GM18508 (cell line): ENCODE results near the gene MEPCE.

Source experiments
- ATAC-seq: cut with Tn5 transposase; IDR thresholded peaks from one replicate; pipeline ENCODE4 v1.9.1; 2021; ENCODE audit warnings: moderate number of reproducible peaks; ENCODE audit not compliant: insufficient read depth, unreplicated experiment

The MEPCE gene

DNA sequence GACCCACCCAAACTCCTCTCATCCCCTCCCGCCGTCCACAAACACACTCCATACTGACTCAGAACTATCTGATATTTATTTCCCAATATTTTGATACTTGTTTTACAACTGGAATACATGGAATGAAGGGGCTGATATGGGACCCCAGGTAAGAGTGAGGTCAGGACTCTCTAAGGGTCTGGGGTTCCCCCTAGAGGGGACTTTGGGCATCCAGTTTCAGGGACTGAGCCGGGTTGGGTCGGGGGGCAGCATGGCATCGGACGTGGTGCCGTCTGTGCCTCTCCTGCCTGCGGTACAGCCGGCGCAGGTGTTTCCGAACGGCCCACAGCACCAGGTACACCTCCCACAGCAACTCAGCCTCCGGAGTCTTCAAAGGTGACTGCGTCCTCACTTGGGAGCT lies 26.9 kb downstream of the MEPCE start:
- no peak for ATAC-seq

DNA sequence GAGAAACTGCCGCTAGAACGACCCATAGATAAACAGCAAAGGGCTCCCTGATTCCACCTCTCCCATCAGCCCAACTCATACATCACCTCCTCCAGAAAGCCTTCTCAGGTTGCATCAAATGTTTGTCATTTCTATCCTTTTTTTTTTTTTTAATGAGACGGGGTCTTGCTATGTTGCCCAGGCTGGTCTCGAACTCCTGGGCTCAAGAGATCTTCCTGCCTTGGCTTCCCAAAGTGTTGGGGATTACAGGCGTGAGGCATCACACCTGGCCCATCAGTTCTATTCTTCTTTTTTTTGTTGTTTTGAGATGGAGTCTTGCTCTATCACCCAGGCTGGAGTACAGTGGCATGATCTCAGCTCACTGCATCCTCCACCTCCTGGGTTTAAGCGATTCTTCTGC lies 27.4 kb downstream of the MEPCE start:
- no peak for ATAC-seq

DNA sequence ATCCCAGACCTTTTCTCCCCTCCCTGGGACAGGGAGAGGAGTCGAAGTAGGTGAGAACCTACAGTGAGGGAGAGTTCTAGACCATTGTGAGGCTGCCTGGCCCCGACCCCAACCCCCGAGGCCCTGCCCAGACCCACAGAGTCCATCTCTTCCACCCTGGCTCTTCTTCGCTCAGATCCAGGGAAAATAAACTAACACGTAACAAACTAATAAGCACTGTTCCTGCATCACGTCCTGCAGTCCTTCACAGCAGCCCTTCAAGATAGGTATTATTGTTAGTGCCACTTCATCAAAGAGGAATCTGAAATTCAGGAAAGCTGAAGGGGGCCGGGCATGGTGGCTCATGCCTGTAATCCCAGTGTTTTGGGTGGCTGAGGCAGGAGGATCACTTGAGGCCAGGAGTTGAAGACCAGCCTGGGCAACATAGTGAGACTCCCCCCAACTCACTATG lies 34.6 kb downstream of the MEPCE start, which contains the start of gene SPACDR:
TSS of gene SPACDR (minus strand) at position 51 of the 451 bp plus-strand sequence. CDS start 235 bp downstream, outside the sequence.
- ATAC-seq, result no peak

DNA sequence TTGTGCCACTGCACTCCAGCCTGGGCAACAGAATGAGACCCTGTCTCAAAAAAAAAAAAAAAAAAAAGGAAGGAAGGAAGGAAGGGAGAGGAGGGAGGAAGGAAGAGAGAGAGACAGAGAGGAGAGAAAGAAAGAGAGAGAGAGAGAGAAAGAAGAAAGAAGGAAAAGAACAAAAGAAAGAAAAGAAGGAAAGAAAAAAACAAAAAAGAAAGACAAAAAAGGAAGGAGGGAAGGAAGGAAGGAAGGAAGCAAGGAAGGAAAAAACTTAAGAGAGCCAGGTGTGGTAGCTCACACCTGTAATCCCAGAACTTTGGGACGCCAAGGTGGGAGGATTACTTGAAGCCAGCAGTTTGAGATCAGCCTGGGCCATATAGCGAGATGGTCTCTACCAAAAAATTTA lies 35.2 kb downstream of the MEPCE start:
- ATAC-seq, result no peak

DNA sequence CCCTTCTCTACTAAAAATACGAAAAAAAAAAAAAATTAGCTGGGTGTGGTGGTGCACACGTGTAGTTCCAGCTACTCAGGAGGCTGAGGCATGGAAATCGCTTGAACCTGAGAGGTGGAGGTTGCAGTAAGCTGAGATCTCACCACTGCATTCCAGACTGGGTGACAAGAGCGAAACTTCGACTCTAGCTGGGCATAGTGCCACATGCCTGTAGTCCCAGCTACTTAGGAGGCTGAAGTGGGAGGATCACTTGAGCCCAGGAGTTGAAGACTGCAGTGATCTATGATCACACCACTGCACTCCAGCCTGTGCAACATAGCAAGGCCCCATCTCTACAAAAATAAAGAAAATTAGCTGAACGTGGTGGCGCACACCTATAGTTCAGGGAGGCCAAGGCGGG lies 35.7 kb downstream of the MEPCE start:
- no peak for ATAC-seq

DNA sequence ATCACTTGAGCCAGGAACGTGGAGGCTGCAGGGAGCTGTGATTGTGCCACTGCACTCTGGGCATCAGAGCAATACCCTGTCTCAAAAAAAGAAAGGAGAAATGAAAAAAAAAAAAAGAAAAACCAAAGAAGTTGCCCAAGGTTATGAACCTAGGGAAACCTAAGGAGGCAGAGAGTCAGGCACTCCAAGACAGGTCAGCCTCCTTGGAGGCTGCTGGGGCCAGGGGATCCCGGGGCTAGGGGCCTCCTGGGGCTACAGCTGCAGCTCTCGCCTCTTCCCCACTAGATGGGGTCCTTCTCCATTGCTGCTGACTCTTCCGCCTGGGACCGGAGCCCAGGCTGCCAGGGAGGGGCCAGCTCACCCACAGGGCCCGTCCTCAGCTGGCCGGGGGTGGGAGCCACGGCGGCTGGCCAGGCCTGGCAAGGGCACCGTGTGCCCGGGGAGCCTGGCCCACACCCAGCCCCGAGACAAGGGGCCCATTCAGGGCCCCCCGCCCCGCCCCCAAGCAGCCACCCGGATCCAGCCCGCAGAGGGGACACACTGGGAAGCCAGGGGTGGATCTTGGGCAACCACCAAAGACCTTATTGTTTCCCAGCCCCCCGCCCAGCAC lies 36.2 kb downstream of the MEPCE start:
- ATAC-seq, result no peak

DNA sequence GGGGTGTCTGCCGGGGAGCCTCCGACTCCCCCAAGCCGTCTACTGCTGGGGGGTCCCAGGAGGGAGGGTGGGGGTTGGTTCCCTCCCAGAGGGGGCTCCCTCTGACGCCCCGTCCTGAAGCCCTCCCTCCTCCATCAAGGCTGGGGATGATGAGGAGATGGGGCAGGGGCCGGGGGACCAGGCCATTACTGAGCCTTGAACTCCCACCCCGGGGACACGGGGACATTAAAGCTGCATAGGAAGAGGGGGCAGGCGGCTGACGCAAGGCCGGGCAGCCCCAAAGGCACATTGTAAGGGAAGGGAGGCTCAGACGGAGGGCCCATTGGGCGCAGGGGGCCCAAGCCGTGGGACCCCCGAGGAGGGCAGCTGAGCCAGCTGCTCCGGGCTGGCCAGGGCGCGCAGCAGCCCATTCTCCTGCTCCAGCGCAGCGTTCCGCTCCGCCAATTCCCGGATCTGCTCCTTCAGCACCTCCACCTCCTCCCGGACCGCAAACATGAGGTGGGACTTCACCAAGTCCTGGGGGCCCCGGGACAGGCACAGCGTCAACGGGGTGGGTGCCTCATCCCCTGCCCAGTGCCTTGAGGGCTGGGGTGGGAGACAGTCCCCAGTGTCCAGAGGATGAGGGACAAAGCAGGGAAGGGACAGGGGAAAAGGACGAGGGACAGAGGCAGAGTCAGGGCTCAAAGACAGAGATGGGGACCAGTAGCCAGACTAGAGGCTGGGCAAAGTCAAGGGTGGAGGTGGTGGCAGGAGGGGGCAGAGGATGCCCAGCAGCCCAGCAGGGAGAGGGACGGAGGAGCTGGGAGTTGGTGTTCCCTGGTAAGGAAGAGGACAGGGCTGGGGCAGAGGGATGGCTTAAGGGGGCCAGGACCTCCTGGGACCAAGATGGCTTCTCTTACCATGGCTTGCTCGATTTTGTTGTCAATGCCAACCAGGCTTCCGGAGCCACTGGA lies 37.3 kb downstream of the MEPCE start:
- no peak for ATAC-seq

DNA sequence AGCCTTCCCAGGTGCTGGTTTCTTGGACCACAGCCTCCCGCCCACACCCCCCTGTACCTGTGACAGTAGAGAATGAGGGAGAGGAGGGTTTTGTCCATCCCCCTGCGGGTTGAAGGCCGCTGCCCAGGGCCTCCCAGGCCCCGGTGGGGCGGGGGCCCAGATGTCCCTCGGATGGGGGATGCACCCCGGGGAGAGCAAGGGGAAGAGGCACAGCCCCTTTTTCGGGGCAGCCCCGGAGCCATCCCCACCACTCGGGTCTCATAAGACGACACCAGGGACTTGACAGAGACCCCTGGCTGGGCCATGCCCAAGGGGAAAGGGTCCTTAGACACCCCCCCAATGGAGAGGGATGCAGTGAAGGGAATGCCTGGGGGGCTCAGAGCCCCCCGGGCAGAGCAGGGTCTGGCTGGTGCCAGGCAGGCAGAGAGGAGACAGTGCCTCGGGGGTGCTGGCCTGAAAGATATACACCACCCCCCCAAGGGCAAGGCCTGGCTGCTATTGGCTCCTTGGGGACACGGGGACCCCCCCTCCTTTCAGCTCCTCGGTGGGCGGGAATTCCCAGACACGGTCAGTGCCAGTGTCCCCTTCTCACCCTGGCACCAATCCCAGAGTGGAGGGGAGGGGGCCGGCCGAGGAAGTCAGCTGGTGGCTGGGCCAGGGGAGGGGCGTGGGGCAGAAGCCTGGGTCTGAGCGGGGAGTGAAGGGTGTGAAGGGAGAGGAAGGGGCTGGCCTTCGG lies 38.2 kb downstream of the MEPCE start:
- no peak for ATAC-seq

DNA sequence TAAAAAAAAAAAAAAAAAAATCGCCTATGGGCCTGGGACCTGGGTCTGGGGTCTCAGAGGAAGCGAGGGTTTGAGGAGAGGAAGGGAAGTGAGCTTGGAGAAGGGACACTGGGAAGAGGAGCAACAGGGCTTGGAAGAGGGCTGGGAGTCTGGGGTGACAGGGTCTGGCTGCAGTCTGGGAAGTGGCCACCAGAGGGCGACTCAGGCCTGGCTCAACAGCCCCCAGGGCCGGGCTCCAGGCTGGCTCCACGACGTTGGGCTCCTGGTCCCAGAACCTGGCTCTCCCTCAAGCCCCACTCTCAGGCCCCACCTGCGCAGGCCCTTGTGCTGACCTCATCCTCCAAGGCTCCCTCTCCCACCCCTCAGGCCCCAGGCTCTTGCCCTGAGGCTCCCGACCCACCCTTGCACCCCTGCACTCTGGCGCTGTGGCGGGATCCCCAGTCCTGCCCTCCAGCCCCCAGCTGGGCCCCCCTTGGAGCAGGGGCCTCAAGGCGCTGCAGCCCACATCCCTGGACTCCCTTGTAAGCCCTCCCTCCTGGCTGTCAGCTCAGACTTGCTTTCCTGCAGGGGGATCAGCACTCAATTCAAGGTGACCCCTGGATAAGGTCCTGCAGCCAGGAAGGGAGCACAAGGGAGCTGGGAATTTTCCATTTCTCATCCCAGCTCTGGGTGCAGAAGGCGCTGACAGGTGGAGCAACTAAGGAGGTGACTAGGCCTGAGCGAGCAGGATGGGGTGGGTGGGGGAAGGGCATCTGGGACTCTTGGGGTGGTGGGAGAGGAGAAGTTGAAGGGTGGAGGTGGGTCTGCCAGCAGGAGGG lies 39.8 kb downstream of the MEPCE start:
- no peak for ATAC-seq

DNA sequence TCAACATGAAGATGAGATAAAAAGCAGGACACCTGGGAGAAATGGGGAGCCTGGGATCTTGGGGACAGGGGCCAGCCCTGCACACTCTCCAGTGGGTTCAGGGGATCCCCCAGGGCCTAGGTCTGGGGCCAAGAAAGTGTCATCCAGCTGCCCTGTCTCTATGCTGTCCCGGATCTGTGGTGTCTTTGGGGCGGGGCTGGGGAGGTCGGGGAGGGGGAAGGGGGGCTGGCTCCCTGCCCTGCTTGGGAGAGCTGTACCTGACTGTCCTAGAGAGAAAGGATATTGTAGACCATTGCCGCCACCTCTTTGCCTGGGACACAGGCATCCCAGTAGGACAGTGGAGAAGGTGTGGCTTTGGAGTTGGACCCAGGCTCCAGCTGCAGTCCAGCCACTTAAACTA lies 41.4 kb downstream of the MEPCE start:
- no peak for ATAC-seq

DNA sequence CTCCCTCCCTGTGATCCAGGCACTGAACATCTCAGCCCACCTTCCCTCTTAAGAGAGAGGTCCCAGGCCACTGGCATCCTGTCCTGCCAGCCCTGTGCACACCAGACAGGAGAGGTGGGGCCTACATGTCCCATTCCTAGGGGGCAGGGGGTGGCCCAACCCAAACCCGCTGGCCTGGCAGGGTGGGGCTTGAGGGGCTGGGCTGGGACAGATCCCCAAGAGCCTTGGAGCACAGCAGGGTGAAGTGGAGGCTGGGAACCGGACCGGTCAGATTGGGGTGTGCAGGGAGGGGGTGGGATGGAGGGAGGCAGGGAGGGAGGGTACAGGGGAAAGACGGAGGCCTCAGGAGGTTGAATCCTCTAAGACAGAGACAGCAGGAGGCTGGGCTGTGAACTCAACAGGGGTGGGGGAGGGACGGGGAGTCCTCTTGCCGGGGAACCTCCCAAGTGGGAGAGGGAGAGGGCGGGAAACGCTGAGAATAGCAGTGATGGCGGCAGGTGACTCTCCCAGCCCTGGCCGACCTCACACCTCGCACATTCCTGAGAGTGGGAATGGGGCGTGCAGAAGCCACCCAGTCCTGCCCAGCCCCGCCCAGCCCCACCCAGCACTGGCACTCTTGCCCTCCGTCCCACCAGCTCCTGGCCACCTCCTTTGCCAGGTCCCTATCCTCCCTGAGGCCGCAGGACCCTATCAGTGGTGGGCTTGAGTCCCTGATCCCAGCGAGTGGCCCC lies 42.7 kb downstream of the MEPCE start:
- no peak for ATAC-seq

DNA sequence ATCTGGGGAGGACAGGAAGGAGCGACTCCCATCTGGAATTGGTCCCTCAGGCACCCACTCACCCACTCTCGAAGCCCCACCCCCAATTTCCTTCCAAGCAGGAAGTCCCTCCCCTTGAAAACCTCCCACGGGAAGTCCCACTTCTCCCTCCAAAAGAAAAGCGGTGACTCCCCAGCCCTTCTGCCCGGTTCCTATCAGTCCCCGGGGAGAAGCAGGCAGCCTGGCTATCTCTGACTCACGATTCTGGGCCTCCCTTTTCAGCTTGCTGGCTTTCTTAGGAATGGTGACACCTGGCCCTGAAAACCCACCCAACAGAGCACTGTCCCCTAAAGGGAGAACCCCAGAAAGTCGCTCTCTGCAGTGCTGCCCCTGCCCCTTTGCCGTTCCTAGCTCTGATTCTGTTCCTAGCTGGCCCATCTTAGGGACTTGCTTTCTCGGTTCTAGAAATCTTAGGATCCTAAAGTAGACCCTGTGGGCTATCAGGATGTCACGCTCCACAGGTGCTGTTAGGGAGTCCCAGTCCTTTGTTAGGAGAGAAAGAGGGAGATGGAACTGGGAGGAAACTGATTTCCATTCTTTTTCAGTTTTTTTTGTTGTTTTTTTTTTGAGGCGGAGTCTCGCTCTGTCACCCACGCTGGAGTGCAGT lies 43.3 kb downstream of the MEPCE start:
- no peak for ATAC-seq

DNA sequence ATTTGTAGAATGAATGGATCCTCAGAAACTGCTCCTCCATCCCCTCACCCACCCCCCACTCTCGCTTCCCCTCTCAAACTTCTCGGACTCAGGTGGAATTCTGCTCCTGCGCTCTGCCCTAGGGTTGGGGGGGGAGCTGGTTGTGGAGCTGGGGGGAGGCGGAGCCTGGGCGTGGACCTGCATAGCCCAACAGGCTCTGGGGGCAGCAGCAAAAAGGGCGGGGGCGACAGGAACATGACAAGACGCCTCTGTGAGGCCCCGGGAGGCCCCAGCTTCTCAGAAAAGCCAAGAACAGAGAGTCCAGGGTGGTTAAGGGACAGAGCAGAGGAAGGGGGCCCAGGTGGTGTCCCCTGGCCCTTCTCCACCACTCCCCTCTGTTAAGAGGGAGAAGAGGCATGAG lies 45.9 kb downstream of the MEPCE start:
- ATAC-seq, result no peak

DNA sequence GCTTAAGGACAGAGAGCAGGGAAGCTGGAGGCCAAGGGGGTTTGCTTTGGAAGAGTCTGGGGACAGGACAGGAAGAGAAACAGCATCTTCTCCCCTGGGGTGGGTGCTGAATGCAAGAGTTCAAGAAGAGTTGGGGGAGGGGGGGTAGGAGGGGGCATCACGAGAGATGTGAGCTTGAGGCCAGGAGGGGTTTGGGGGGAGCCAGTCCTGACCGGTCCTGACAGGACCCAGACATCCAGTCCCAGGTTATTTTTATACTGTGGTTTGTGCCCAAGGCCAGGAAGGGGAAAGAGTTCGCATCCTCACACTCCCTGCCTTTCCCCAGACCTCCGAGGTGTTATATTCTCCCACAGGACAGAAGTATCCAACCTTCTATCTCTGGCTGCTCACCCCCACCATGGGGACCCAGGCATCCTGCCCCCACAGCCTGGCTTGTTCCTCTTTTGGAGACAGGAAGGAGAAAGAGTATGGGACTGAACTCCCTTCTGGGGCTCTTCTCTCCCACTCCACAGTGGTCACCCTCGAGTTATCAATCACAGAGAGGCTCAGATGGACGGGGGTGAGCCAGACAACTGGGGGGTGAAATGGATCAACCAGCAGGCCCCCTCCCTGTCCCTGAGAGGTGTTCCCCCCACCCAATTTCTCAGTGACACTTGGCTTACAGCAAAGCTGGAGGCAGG lies 46.6 kb downstream of the MEPCE start:
- ATAC-seq, result no peak

DNA sequence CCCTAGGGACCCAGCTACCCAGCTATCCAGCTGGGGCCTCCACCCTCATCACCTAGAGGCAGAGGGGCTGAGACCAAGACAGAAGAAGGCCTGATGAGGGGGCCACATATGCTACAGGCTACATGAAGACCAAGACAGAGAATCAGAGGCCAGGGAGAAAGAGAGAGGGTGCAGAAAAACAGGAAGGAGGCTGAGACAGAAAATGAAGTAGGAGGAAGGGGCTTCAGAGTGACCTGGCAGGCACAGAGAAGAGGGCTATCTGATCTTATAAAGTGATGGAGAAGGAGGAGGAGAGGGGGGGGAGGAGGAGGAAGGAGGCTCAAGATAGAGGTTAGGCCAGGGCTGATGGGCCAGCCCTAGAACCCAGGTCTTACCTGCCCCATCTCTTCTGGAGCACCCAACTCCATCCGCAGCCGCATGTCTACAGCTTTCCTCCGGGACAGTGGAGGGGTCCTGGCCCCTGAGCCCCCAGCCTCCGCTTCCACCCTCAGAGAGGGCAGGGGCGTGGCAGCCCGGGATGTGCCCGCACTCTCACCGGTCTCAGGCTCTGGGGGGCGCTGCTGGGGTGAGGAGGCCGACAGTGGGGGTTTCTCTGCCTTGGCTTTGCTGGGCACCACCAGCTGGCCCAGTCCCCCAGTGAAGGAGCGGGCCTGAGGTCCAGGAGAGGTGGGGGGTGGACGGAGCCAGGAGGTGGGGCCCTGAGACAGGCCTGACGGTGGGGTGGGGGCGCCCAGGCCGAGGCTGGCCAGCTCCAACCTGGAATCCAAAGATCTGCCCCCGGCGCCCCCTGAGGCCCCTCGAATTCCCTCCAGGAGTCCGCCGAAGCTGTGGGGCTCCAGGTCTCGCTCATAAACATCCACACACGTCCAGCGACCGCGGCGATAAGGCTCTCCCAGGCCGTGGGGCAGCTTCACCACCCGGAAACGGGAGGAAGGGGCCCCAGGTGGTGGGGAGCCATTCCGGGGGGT lies 47.6 kb downstream of the MEPCE start:
- no peak for ATAC-seq

DNA sequence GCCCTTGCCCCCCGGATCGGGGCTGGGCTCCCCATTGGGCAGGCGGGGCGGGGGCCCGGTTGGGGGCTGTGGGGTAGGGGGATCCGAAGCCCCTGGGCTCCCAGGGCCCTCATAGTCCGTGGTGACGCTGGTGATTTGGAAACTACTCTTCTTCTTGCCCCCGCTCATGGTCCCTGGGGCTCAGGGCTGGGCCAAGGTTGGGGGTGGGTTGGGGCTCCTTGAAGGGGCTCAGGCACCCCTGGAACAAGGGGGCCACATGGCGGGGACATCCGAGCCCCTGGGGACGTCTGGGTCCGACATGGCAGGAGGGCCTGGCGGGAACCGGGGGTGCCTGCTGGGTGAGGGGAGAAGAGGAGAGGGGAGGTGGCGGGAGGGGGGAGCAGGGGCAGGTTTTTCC lies 48.2 kb downstream of the MEPCE start:
- no peak for ATAC-seq

DNA sequence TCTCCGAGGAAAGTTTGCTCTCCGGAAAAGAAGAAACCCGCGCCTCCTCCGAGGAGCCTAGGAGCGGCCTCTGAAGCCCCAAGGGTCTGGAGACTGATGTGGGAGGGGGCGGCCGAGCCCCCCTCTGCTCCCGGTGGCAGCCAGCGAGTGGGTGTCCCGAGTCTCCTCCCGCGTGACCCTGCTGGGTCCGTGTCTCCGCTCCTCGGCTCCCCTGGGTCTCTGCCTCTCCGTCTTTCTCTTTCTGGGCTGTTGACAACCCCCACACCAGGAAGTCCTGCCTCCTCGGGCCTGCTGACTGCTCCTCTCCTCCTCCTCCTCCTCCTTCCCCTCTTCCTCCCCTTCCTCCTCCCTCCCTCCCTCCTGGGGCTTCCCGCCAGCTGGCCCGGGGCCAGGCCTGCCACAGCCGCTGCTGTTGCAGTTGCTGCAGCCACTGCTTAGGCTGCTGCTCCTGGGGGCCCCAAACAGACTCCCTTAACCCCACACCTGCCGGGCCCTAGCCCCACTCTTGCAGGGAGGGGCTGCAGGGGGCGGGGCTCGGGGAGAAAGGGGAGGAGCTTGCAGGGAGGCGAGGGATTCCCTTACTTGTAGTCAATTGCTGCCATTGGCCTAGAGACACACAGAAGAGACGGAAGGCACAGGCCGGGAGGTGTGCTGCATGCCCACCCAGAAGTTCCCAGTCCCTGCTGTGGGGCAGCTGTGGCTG lies 49.5 kb downstream of the MEPCE start, which contains the start of gene TSC22D4:
TSS of gene TSC22D4 (minus strand) at position 257 of the 703 bp plus-strand sequence. CDS start 1,176 bp downstream, outside the sequence.
- ATAC-seq, result no peak
